Erythroblast (primary cell): ENCODE measurements around the gene NFU1.

Experiments used
- GATA1 ChIP-seq: IDR thresholded peaks from 2 replicates; pipeline ENCODE4 v1.6.1; 2011; ENCODE audit warnings: low read depth, mild to moderate bottlenecking, control low read depth, low read length, moderate library complexity
- POLR2A ChIP-seq: IDR thresholded peaks from 2 replicates; pipeline ENCODE4 v1.6.1; 2011; ENCODE audit warnings: mild to moderate bottlenecking, low read length

GRCh38 chr2:69471793-69472192, 34.6 kb upstream of the NFU1 start:
- TF ChIP-seq POLR2A (no peak), GATA1 (no peak)
